NCI-H524 treated with DMSO at 0.1 percent for 48 hours (cell line): ENCODE data around the gene RNASE8.

Source experiments
- DNase-seq: peaks from one replicate; lab custom pipeline; 2025; lab: John Stamatoyannopoulos, UW

RNASE8 gene

DNA sequence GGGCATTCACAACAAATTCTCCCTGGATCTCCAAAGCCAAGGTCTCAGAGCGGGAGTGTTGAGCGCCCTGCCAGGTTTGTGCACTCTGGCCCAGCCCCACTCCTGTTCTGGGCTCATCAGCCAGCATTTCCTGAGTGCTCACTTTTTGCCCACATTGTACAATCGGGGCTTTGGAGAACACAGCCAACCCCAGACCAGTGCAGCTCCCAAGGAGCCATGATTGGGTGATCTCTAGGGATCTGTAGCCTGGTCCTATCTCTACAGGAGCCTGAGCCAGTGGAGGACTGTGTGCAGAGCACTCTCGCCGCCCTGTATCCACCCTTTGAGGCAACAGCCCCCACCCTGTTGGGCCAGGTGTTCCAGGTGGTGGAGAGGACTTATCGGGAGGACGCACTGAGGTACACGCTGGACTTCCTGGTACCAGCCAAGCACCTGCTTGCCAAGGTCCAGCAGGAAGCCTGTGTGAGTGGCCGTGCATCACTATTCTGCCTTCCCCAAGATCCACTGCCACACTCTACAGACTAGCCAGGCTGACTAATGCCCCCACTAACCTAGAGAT, 15.2 kb downstream of the RNASE8 start:
- no peak for DNase-seq

- DNase-seq, result no peak
These were observed 16.3 kb downstream of the RNASE8 start for GRCh38 chr14:21073921-21074320.

- DNase-seq, result no peak
These were observed 17.0 kb downstream of the RNASE8 start for GRCh38 chr14:21074398-21075272.

- no peak for DNase-seq
These were observed 18.3 kb downstream of the RNASE8 start for GRCh38 chr14:21075719-21076437.

DNA sequence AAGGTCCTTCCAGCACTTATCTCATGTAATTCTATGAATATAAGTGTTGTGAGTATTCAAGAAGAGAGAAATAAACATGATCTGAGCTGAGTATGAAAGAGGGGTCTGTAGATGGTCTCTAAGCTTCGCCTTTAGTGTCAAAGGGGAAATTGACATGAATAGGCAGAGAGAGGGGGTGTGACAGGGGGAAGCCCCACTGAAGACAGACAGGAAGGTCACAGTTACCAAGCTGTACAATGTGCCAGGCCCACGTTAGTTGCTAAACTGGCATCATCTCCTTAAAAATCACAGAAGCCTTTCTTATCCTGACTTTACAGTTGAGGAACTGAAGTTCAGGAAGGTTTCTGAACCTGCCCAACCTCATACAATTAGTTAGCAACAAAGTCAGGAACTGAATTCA, 20.1 kb downstream of the RNASE8 start:
- DNase-seq, result no peak

GRCh38 chr14:21078287-21078686, 20.7 kb downstream of the RNASE8 start:
- DNase-seq, result no peak

- DNase-seq, result no peak
These were observed 21.1 kb downstream of the RNASE8 start for GRCh38 chr14:21078726-21079125.

GRCh38 chr14:21081521-21082142, 24.0 kb downstream of the RNASE8 start:
- DNase-seq, result no peak

DNA sequence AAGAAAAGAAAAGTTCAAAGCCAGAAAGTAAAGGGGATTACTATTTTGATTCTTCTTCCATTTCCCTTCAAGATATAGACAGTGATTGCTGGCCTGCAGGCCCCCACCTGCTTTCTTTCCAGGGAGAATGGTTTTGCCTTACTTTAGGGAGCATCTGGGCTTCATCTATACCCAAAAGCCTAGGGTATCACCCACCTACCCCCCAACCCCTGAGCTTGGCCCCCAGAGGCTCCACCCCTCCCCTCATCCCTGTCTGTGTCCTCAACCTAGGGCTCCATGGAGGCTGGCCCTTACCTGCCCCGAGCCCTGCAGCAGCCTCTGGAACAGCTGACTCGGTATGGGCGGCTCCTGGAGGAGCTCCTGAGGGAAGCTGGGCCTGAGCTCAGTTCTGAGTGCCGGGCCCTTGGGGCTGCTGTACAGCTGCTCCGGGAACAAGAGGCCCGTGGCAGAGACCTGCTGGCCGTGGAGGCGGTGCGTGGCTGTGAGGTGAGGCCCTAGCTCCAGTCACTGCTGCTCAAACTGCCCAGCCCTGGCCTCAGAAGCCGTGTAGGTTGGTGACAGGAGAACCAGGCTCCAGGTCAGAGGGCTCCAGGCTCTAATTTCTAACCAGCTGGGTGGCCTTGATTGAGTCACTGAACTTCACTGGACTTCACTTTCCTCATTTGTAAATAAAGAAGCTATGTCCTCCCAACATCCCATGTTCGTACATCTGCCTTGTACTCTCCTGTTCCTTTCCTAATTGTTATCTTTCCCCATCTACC, 26.1 kb downstream of the RNASE8 start:
- DNase-seq, result no peak

DNA sequence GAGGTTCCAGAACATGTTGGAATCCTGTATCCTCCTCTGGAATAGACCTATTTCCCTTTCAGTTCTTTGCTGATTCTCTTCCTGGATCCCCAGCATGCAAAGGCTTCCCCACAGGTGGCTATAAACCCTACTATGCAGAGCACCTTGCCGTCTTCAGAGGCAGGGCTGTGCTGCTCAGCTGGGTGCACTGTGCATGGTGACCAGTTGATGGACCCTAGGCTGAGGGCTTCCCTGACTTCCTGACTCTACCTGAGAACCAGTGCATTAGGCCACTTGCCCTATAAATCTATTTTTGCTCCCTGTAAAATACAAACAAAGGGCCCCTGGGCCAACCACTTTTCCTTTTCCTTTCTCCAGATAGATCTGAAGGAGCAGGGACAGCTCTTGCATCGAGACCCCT, 26.8 kb downstream of the RNASE8 start:
- no peak for DNase-seq

GRCh38 chr14:21084998-21085853, 27.6 kb downstream of the RNASE8 start:
- no peak for DNase-seq

GRCh38 chr14:21086908-21087293, 29.3 kb downstream of the RNASE8 start:
- no peak for DNase-seq

GRCh38 chr14:21087294-21088091, 29.9 kb downstream of the RNASE8 start:
- peak; percentile 48 for DNase-seq

DNA sequence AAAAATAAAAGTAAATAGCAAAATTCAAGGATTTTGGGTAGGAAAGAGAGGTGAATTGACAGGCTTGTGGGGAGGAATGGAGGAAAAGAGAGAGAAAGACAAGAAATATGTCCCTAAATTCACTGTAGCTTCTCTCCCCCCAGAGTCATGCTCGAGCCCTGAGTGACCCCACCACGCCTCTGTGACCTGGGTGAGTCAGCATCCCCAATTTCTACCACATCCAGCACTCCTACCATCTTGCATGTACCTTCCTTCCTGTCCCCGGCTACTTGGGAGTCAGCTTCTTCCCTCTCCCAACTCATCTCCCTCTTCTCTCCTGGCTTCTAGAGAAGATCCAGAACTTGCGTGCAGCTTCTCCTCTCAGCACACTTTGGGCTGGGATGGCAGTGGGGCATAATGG, 31.1 kb downstream of the RNASE8 start:
- DNase-seq, result no peak

DNA sequence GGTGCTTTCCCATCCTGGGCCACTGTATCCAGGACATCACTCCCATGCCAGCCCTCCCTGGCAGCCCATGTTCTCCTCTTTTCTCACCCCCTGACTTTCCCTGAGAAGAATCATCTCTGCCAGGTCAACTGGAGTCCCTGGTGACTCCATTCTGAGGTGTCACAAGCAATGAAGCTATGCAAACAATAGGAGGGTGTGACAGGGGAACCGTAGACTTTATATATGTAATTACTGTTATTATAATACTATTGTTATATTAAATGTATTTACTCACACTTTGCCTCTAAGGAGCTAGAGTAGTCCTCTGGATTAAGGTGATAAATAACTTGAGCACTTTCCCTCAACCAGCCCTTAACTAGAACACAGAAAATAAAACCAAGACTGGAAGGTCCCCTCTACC, 31.6 kb downstream of the RNASE8 start:
- no peak for DNase-seq

DNA sequence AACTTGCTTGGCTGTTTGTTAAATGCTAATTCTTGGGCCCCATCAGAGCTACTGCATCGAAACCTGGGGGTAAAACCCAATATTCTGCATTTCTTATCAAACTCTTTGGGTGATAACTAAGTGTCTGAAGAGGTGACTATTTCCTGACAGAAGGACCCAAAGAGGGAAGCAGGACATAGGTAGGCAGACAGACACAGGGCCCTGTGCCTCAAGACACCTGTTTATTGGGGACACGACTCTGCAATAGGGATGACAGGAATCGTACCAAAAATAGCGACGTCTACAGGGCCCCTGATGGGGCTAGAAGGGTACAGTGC, 32.2 kb downstream of the RNASE8 start:
- DNase-seq, result no peak

- no peak for DNase-seq
These were observed 32.7 kb downstream of the RNASE8 start for GRCh38 chr14:21090194-21090939.

GRCh38 chr14:21090940-21091663, 33.5 kb downstream of the RNASE8 start:
- DNase-seq, result no peak

DNA sequence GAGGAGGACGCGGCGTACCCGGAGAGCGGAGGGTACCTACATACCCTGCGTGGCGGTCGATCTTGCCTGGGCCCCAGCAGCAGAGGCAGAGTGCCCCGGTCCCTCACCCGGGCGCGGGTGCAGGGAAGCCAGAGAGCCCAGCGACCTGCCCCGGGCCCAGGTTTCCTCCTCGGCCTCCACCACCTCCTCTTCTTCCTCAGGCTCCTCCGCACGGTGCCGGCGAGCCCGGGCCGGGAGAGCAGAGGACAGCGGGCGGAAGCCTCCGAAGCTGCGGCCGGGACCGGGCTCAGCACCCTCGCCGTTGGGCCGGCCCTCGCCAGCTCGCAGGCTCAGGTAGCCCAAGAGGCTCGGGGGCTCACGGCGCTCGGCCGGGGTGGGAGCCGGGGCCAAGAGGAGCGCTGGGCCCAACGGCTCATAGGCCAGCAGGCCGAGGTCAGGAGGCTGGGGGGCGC, 34.2 kb downstream of the RNASE8 start:
- DNase-seq, result no peak
